Activated naive CD8-positive, alpha-beta T cell treated with anti-CD3 and anti-CD28 coated beads, Interleukin-2, amount 10 ng/mL, durations not matched to agents 7 days and 5 days (primary cell): ENCODE results near the gene CDK15. TPM values are rescaled to one million over a fixed set of nuclear protein-coding genes. Genes with fewer than 3 reads are reported as not detected.

Source experiments
- ATAC-seq: fragments of 150-1000 bp; cut with Tn5 transposase; one replicate; pipeline ENCODE4 v1.10.0; 2021; ENCODE audit warnings: low read depth, moderate library complexity
- POLR2A ChIA-PET: fragments of 350-600 bp; sonication (Branson Sonifier 250); formaldehyde crosslinking; loops from one replicate; lab custom pipeline; 2021; ENCODE audit warnings: antibody characterized with exemption; lab: Charles Lee
- DNase-seq: peaks from one replicate; pipeline ENCODE4 v3.0.0; 2021
- H3K27ac Mint-ChIP-seq: one replicate; pipeline ENCODE4 v1.8.0; 2022; ENCODE audit warnings: mild to moderate bottlenecking, mixed read lengths
- H3K27me3 Mint-ChIP-seq: one replicate; pipeline ENCODE4 v1.8.0; 2022; ENCODE audit warnings: mild to moderate bottlenecking, moderate library complexity, mixed read lengths
- H3K36me3 Mint-ChIP-seq: one replicate; pipeline ENCODE4 v1.8.0; 2021; ENCODE audit warnings: mild to moderate bottlenecking, mixed read lengths
- H3K4me1 Mint-ChIP-seq: one replicate; pipeline ENCODE4 v1.8.0; 2021; ENCODE audit warnings: mixed read lengths
- H3K4me3 Mint-ChIP-seq: one replicate; pipeline ENCODE4 v1.8.0; 2022; ENCODE audit warnings: mild to moderate bottlenecking, moderate library complexity, mixed read lengths
- H3K9me3 Mint-ChIP-seq: one replicate; pipeline ENCODE4 v1.8.0; 2021; ENCODE audit warnings: mixed read lengths
- total RNA-seq, 2 experiments: library from RNA; stranded (reverse); gene quantifications; one replicate each; pipeline ENCODE4 v1.2.3, GENCODE V29; 2021

Gene CDK15
- total RNA-seq, 2 experiments from 2014 or later: not detected

- H3K36me3 Mint-ChIP-seq: no peaks in the 10 kb centered on the region
- ATAC-seq: no peak
- peaks cover 20% of the 10 kb centered on the region for H3K27me3 Mint-ChIP-seq
- POLR2A ChIA-PET: no interaction called here
- H3K9me3 Mint-ChIP-seq: no peaks in the 10 kb centered on the region
- no peak overlapping the region for H3K27ac Mint-ChIP-seq
- no peak for DNase-seq
- no peak overlapping the region for H3K4me3 Mint-ChIP-seq
- H3K4me1 Mint-ChIP-seq: no peaks in the 10 kb centered on the region
Observed at GRCh38 chr2:201847481-201847880, 41.1 kb downstream of the CDK15 start.

DNA sequence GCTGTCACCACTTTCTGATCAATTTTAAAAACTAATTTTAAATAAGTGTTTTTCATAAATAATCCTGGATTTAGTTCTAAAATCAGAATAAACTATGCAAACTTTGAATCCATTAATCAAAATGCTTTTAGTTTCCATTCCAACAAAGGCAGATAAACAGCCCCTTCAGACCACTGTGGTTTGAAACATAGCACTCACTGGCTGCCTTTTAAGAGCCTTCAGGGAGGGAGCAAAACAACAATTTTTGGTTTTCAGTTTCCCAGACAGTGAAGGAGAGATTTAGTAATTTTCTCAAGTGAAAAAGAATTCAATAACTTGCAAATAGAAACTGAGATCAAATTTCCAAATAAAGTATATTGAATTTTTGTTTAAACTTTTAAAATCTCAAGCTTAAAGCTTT, 46.1 kb downstream of the CDK15 start:
- no peak overlapping the region for H3K27ac Mint-ChIP-seq
- H3K36me3 Mint-ChIP-seq: no peaks in the 10 kb centered on the region
- no peak overlapping the region for H3K4me3 Mint-ChIP-seq
- H3K9me3 Mint-ChIP-seq: no peaks in the 10 kb centered on the region
- ATAC-seq: no peak
- POLR2A ChIA-PET: no interaction called here
- no peaks in the 10 kb centered on the region for H3K4me1 Mint-ChIP-seq
- H3K27me3 Mint-ChIP-seq: peaks cover 16% of the 10 kb centered on the region
- no peak for DNase-seq

DNA sequence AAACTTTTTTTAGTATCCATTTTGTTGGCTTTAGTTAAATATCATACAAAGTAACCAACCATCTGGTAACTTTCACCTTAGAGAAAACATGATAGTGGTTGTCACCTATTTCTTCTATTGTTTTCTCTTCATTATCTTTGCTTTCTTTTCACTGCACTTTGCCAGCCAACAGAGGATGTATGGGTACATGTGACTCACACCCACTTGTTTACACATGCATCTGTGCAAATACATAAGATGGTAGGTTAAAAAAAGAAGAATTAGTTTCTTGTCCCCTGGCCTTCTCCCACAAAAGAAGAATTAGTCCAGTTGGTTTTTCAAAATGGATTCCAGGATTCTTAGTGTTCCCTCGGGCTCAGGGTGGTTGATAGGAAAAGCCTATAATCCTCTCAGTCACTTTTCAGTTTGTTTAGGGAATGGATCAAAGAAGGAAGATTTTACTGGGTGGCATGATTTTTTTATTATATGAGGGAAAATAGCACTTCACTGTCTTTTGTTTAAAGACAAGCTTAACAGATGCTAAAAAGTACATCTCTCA, 46.6 kb downstream of the CDK15 start:
- no peak overlapping the region for H3K27ac Mint-ChIP-seq
- no peaks in the 10 kb centered on the region for H3K36me3 Mint-ChIP-seq
- ATAC-seq (no peak), DNase-seq (no peak)
- POLR2A ChIA-PET: no interaction called here
- no peaks in the 10 kb centered on the region for H3K4me1 Mint-ChIP-seq
- no peaks in the 10 kb centered on the region for H3K9me3 Mint-ChIP-seq
- H3K27me3 Mint-ChIP-seq: peaks cover 21% of the 10 kb centered on the region
- H3K4me3 Mint-ChIP-seq: no peak overlapping the region

- DNase-seq (no peak), ATAC-seq (no peak)
- H3K4me3 Mint-ChIP-seq: no peak overlapping the region
- no peaks in the 10 kb centered on the region for H3K9me3 Mint-ChIP-seq
- POLR2A ChIA-PET: interaction anchor here (0.5 kb wide), 1 partner anchor 343 kb away, joined by 3 read pairs; no protein-coding TSS in a partner anchor
- H3K27ac Mint-ChIP-seq: no peak overlapping the region
- peaks cover 10% of the 10 kb centered on the region for H3K4me1 Mint-ChIP-seq
- H3K36me3 Mint-ChIP-seq: no peaks in the 10 kb centered on the region
- peaks cover 26% of the 10 kb centered on the region for H3K27me3 Mint-ChIP-seq
Observed at GRCh38 chr2:201854221-201854801, 48.0 kb downstream of the CDK15 start.

DNA sequence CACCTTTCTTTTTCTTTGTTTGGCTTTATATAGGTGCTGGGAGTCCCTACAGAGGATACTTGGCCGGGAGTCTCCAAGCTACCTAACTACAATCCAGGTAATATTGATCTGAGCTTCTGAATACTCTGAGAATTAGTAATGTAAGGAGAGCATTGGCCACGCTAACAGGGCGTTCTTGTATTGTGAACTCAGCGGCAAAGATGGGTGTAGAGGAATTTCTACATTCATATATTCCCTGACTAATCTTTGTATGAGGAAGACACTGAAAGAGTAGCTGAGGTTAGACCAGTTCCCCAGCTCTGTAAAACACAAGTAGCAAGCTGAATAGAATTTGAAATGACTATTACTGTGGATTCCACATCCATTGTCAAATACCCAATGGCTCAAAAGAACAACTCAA, 48.5 kb downstream of the CDK15 start:
- H3K9me3 Mint-ChIP-seq: no peaks in the 10 kb centered on the region
- ATAC-seq (no peak), DNase-seq (no peak)
- H3K4me3 Mint-ChIP-seq: no peak overlapping the region
- H3K27ac Mint-ChIP-seq: no peak overlapping the region
- peaks cover 10% of the 10 kb centered on the region for H3K4me1 Mint-ChIP-seq
- no peaks in the 10 kb centered on the region for H3K36me3 Mint-ChIP-seq
- peaks cover 27% of the 10 kb centered on the region for H3K27me3 Mint-ChIP-seq
- POLR2A ChIA-PET: interaction anchor here (0.5 kb wide), 1 partner anchor 343 kb away, joined by 3 read pairs; no protein-coding TSS in a partner anchor

DNA sequence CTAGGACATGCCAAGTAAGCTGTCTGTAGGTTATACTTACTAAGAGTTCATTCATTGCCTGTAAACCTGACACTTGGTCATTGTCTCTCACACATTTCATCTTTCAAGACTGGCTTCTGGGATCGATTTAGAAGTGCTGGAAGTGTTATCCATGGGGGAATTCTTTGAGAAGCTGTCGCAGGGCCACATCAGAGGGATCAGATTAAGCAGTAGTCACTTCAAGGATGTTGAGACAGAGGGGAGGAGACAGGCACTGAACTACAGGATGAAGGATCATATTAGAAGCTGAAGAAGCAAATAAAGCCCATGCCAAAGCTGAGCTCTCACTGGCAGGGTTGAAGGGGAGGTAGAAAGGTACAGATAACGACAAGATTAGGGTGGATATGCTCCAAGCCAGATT, 49.0 kb downstream of the CDK15 start:
- peaks cover 32% of the 10 kb centered on the region for H3K27me3 Mint-ChIP-seq
- H3K27ac Mint-ChIP-seq: no peak overlapping the region
- ATAC-seq (no peak), DNase-seq (no peak)
- H3K4me1 Mint-ChIP-seq: peaks cover 10% of the 10 kb centered on the region
- POLR2A ChIA-PET: interaction anchor here (0.7 kb wide), 1 partner anchor 774 kb away, joined by 3 read pairs; no protein-coding TSS in a partner anchor
- H3K9me3 Mint-ChIP-seq: no peaks in the 10 kb centered on the region
- no peaks in the 10 kb centered on the region for H3K36me3 Mint-ChIP-seq
- no peak overlapping the region for H3K4me3 Mint-ChIP-seq

DNA sequence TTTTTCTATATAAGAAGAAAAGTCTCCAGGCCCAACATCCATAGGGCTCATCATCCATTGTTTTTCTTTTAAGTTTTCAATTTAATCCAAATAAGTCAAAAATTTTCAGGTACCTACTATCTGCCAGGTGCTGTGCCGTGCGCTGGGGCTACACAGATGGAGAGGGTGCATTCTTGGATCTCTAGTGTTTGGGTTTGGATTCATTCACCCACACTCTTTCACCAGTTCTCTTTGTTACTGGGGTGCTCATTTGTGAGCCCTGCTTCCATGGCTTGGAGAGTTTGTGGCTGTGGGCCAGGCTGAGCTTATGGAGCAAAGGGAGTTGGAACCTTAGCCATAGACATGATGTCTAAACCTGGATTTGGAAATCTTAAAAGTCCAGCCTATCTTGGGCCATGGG, 51.0 kb downstream of the CDK15 start:
- H3K9me3 Mint-ChIP-seq: no peaks in the 10 kb centered on the region
- H3K27me3 Mint-ChIP-seq: peaks cover 36% of the 10 kb centered on the region
- POLR2A ChIA-PET: no interaction called here
- H3K4me1 Mint-ChIP-seq: peaks cover 12% of the 10 kb centered on the region
- DNase-seq: no peak
- H3K27ac Mint-ChIP-seq: no peak overlapping the region
- no peak overlapping the region for H3K4me3 Mint-ChIP-seq
- no peaks in the 10 kb centered on the region for H3K36me3 Mint-ChIP-seq
- ATAC-seq: no peak

GRCh38 chr2:201858281-201859184, 52.2 kb downstream of the CDK15 start:
- H3K27me3 Mint-ChIP-seq: peaks cover 44% of the 10 kb centered on the region
- H3K4me3 Mint-ChIP-seq: peak overlapping the region; percentile 2
- peaks cover 12% of the 10 kb centered on the region for H3K4me1 Mint-ChIP-seq
- no peak for ATAC-seq
- H3K27ac Mint-ChIP-seq: no peak overlapping the region
- H3K36me3 Mint-ChIP-seq: no peaks in the 10 kb centered on the region
- no peak for DNase-seq
- H3K9me3 Mint-ChIP-seq: no peaks in the 10 kb centered on the region
- POLR2A ChIA-PET: interaction anchor here (0.6 kb wide), 1 partner anchor 23 kb away, joined by 3 read pairs; no protein-coding TSS in a partner anchor

DNA sequence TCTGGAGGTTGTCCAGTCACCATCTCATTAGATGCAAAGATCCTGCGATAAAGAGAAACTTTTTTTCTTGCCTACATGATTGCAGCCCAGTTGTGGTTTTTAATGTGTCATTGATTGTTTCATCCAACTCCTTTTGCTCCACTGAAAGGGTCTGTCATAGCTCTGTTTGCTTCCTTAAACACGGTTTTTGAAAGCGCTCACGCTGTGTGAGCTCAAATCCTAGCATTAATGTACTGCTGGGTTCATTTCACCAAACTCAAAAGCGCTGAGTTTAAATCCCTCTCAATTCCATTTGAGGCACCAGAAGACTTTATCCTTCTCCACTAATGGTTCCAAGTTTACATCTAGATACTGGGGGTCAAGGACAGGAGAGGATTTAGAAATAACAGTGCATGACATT, 53.6 kb downstream of the CDK15 start:
- Mint-ChIP-seq H3K27ac (no peak overlapping the region), H3K4me3 (no peak overlapping the region), H3K36me3 (no peaks in the 10 kb centered on the region), H3K9me3 (no peaks in the 10 kb centered on the region), H3K4me1 (peaks cover 12% of the 10 kb centered on the region), H3K27me3 (peaks cover 53% of the 10 kb centered on the region)
- POLR2A ChIA-PET: no interaction called here
- no peak for ATAC-seq
- no peak for DNase-seq

GRCh38 chr2:201860636-201861066, 54.3 kb downstream of the CDK15 start:
- no peak for DNase-seq
- Mint-ChIP-seq H3K36me3 (no peaks in the 10 kb centered on the region), H3K27ac (no peak overlapping the region), H3K4me3 (no peak overlapping the region), H3K4me1 (peaks cover 12% of the 10 kb centered on the region), H3K27me3 (peaks cover 53% of the 10 kb centered on the region), H3K9me3 (no peaks in the 10 kb centered on the region)
- POLR2A ChIA-PET: no interaction called here
- ATAC-seq: peak; percentile 65

DNA sequence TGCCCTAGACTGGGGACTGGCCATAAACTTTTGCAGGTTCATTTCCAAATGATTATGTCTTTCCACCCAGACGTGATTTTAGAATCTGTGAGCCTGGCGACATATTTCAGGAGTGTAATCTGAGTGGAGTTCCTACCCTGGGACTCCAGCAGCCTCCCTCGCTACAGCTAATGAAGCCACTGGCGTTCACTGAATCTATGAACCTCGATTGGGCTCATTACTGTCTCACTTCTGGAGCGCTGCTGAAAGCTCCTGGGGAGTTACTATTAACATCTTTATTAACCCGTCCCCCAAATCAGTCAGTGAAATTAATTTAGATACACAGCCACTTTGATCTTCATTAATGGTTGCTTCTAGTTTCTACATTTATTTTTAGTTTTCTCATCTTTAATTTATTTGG, 56.5 kb downstream of the CDK15 start:
- no peak for DNase-seq
- Mint-ChIP-seq H3K27me3 (peaks cover 48% of the 10 kb centered on the region), H3K9me3 (no peaks in the 10 kb centered on the region), H3K4me3 (no peak overlapping the region), H3K27ac (no peak overlapping the region), H3K36me3 (no peaks in the 10 kb centered on the region), H3K4me1 (peaks cover 12% of the 10 kb centered on the region)
- POLR2A ChIA-PET: no interaction called here
- no peak for ATAC-seq

DNA sequence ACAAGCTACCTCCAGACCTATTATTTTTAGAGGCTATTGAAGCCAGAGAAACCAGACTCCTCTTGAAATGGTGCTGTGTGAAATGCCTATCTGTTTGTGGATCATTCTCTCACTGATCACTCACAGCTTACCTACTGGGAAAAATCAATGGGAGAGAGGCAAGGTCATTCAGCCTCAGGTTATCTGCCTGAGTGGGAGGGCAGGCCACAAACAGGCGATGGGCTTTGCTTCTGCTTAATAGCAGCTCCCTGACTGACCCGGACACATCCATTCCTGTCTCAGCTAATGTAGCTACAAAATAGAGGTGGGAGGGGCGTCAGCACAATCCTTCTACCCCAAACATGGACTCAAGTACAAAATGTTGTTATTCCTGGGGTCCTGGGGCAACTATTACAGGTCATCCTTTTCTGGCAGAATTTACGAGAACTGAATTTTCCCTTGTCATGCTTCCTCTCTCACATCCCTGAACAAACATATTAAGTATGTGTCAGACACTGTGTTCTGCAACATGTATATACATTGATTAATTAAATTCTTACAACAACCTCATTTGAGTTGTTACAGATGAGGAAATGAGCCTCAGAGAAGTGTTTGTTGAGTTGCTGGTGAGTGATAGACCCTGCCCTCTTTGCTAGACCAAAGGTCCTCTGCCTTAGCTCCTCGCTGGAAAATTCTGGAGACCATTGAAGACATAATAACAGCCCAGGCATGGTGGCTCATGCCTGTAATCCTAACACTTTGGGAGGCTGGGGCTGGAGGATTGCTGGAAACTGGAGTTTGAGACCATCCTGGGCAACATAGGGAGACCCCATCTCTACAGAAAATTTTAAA, 60.5 kb downstream of the CDK15 start:
- H3K27me3 Mint-ChIP-seq: peaks cover 34% of the 10 kb centered on the region
- no peak for ATAC-seq
- H3K4me3 Mint-ChIP-seq: no peak overlapping the region
- POLR2A ChIA-PET: no interaction called here
- no peak for DNase-seq
- H3K4me1 Mint-ChIP-seq: no peaks in the 10 kb centered on the region
- no peaks in the 10 kb centered on the region for H3K9me3 Mint-ChIP-seq
- H3K36me3 Mint-ChIP-seq: no peaks in the 10 kb centered on the region
- H3K27ac Mint-ChIP-seq: no peak overlapping the region

GRCh38 chr2:201871471-201871870, 65.1 kb downstream of the CDK15 start:
- no peaks in the 10 kb centered on the region for H3K9me3 Mint-ChIP-seq
- H3K36me3 Mint-ChIP-seq: no peaks in the 10 kb centered on the region
- ATAC-seq (no peak), DNase-seq (no peak)
- no peak overlapping the region for H3K27ac Mint-ChIP-seq
- no peaks in the 10 kb centered on the region for H3K4me1 Mint-ChIP-seq
- no peak overlapping the region for H3K4me3 Mint-ChIP-seq
- POLR2A ChIA-PET: no interaction called here
- H3K27me3 Mint-ChIP-seq: peaks cover 21% of the 10 kb centered on the region
